Smooth muscle cell (in vitro differentiated cells): ENCODE results near the gene PACS2. TPM values are rescaled to one million over a fixed set of nuclear protein-coding genes. Genes with fewer than 3 reads are reported as not detected.

ENCODE experiments used
- DNase-seq: peaks from one replicate; lab custom pipeline; 2025; ENCODE audit not compliant: unreplicated experiment; lab: John Stamatoyannopoulos, UW
- H2AFZ ChIP-seq: fragments of 200-600 bp; sonication (generic); 2 replicates; pipeline ENCODE4 v1.6.0; 2016; ENCODE audit warnings: antibody characterized with exemption, low read depth, mild to moderate bottlenecking
- H3F3A ChIP-seq: fragments of 200-600 bp; sonication (generic); 2 replicates; pipeline ENCODE4 v1.6.0; 2017; ENCODE audit warnings: antibody characterized with exemption, low read depth
- H3K27ac ChIP-seq: fragments of 200-600 bp; sonication (generic); 2 replicates; pipeline ENCODE4 v1.5.1; 2016; ENCODE audit warnings: low read depth, mild to moderate bottlenecking
- H3K27me3 ChIP-seq: fragments of 200-600 bp; sonication (generic); 2 replicates; pipeline ENCODE4 v1.6.1; 2016; ENCODE audit warnings: low read depth, mild to moderate bottlenecking
- H3K36me3 ChIP-seq: fragments of 200-600 bp; sonication (generic); 2 replicates; pipeline ENCODE4 v1.5.1; 2016; ENCODE audit warnings: low read depth
- H3K4me1 ChIP-seq: fragments of 200-600 bp; sonication (generic); 2 replicates; pipeline ENCODE4 v1.5.1; 2016; ENCODE audit warnings: low read depth
- H3K4me2 ChIP-seq: fragments of 200-600 bp; sonication (generic); 2 replicates; pipeline ENCODE4 v1.6.0; 2016; ENCODE audit warnings: mild to moderate bottlenecking
- H3K4me3 ChIP-seq: fragments of 200-600 bp; sonication (generic); 2 replicates; pipeline ENCODE4 v1.5.1; 2016; ENCODE audit warnings: mild to moderate bottlenecking
- H3K79me2 ChIP-seq: fragments of 200-600 bp; sonication (generic); 2 replicates; pipeline ENCODE4 v1.6.0; 2016; ENCODE audit warnings: low read depth, mild to moderate bottlenecking
- H3K9ac ChIP-seq: fragments of 200-600 bp; sonication (generic); 2 replicates; pipeline ENCODE4 v1.6.0; 2016; ENCODE audit warnings: low read depth
- H3K9me3 ChIP-seq: fragments of 200-600 bp; sonication (generic); replicated peaks from 2 replicates; pipeline ENCODE4 v1.5.1; 2016; ENCODE audit warnings: low read depth
- H4K20me1 ChIP-seq: fragments of 200-600 bp; sonication (generic); 2 replicates; pipeline ENCODE4 v1.6.0; 2016; ENCODE audit warnings: low read depth
- WGBS: methylation state at CpG from one replicate; pipeline ENCODE4 v1.1.7; 2016; ENCODE audit warnings: low lambda C conversion rate; 5-methylcytosine and 5-hydroxymethylcytosine counted together
- polyA plus RNA-seq: library from polyadenylated mRNA; unstranded; fragments of >200 nt; fragmentation: Nextera tagmentation; extraction: Ambion mirVana; gene quantifications from 2 replicates; pipeline ENCODE4 v1.2.1, GENCODE V29; 2016
- total RNA-seq: library from RNA; depleted of rRNA; stranded (reverse); fragments of >200 nt; gene quantifications from 2 replicates; pipeline ENCODE4 v1.2.3, GENCODE V29; 2014
- TF ChIP-seq, protein P1 (sequence below): fragments of 200-600 bp; sonication (generic); IDR thresholded peaks from 2 replicates; pipeline ENCODE4 v1.5.1; 2017; ENCODE audit warnings: borderline replicate concordance, mild to moderate bottlenecking, antibody characterized with exemption; ENCODE audit not compliant: insufficient read depth, poor library complexity, severe bottlenecking

The PACS2 gene
- total and polyA plus RNA-seq, 2 experiments from 2014 or later: 36.9 to 49.1 TPM

GRCh38 chr14:105436891-105437722 lies 122.6 kb downstream of the PACS2 start:
- Histone ChIP-seq H2AFZ (no peak overlapping the region), H3K36me3 (no peaks in the 10 kb centered on the region), H3K9me3 (no peaks in the 10 kb centered on the region), H3K79me2 (peaks cover 59% of the 10 kb centered on the region), H3K27me3 (no peaks in the 10 kb centered on the region), H4K20me1 (peaks cover 92% of the 10 kb centered on the region), H3K9ac (no peak overlapping the region), H3K4me2 (no peak overlapping the region), H3F3A (no peaks in the 10 kb centered on the region), H3K27ac (no peak overlapping the region), H3K4me3 (no peak overlapping the region), H3K4me1 (no peaks in the 10 kb centered on the region)
- WGBS: 96% methylated on average over 25 of the region's 31 CpGs
- TF ChIP-seq, protein P1, sequence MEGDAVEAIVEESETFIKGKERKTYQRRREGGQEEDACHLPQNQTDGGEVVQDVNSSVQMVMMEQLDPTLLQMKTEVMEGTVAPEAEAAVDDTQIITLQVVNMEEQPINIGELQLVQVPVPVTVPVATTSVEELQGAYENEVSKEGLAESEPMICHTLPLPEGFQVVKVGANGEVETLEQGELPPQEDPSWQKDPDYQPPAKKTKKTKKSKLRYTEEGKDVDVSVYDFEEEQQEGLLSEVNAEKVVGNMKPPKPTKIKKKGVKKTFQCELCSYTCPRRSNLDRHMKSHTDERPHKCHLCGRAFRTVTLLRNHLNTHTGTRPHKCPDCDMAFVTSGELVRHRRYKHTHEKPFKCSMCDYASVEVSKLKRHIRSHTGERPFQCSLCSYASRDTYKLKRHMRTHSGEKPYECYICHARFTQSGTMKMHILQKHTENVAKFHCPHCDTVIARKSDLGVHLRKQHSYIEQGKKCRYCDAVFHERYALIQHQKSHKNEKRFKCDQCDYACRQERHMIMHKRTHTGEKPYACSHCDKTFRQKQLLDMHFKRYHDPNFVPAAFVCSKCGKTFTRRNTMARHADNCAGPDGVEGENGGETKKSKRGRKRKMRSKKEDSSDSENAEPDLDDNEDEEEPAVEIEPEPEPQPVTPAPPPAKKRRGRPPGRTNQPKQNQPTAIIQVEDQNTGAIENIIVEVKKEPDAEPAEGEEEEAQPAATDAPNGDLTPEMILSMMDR: no peak
- DNase-seq: no peak

GRCh38 chr14:105437723-105438500 lies 123.4 kb downstream of the PACS2 start:
- H3K9me3 ChIP-seq: no peaks in the 10 kb centered on the region
- H3K36me3 ChIP-seq: no peaks in the 10 kb centered on the region
- H3K9ac ChIP-seq: no peak overlapping the region
- H2AFZ ChIP-seq: no peak overlapping the region
- no peak overlapping the region for H3K4me2 ChIP-seq
- WGBS: 99% methylated on average over 15 of the region's 18 CpGs
- H3K4me1 ChIP-seq: no peaks in the 10 kb centered on the region
- H3K4me3 ChIP-seq: no peak overlapping the region
- peaks cover 51% of the 10 kb centered on the region for H3K79me2 ChIP-seq
- peaks cover 84% of the 10 kb centered on the region for H4K20me1 ChIP-seq
- TF ChIP-seq, protein P1: no peak
- H3F3A ChIP-seq: no peaks in the 10 kb centered on the region
- no peaks in the 10 kb centered on the region for H3K27me3 ChIP-seq
- H3K27ac ChIP-seq: no peak overlapping the region
- no peak for DNase-seq

DNA sequence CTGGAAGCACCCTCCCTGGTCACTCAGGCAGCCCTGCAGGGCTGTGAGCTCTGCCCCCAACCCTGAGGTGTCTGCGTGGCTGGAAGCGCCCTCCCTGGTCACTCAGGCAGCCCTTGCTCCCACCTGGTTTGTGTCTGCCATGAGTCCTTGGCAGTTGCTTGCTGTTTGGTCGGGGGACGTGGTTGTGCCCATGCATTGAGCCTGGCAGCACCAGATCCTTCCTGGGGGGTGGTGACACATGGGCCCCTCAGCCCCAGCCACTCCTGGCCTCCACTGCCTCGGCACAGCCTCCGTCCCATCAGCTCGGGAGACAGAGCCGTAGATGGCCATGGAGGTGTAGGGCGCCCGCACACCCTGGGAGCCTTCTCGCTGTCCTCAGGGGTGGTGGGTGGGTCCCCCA lies 124.6 kb downstream of the PACS2 start:
- Histone ChIP-seq H3K27me3 (no peaks in the 10 kb centered on the region), H3K4me2 (no peak overlapping the region), H2AFZ (no peak overlapping the region), H3K79me2 (peaks cover 38% of the 10 kb centered on the region), H3K4me3 (no peak overlapping the region), H3K4me1 (no peaks in the 10 kb centered on the region), H3F3A (no peaks in the 10 kb centered on the region), H3K36me3 (no peaks in the 10 kb centered on the region), H3K9ac (no peak overlapping the region), H3K27ac (no peak overlapping the region), H3K9me3 (no peaks in the 10 kb centered on the region), H4K20me1 (peaks cover 71% of the 10 kb centered on the region)
- WGBS: 99% methylated on average over 11 of the region's 11 CpGs
- no peak for DNase-seq
- TF ChIP-seq, protein P1: no peak
